Esophagus squamous epithelium (tissue), 5 donors: ENCODE data around the gene COG5. TPM values are rescaled to one million over a fixed set of nuclear protein-coding genes. Genes with fewer than 3 reads are reported as not detected.
"Not testable (repeated sequence)": the region's sequence is repeated elsewhere in the genome, so short reads cannot be mapped to it uniquely, and the experiment has no call there.

Experiments used
- DNase-seq: peaks from one replicate; lab custom pipeline; 2025; lab: John Stamatoyannopoulos, UW
- H3K27ac ChIP-seq, 4 donors: fragments of 200-600 bp; sonication (generic); one replicate each; pipeline ENCODE4 v1.5.1; 2016 to 2019; ENCODE audit warnings: mild to moderate bottlenecking in 1 of 4
- H3K27me3 ChIP-seq, 4 donors: fragments of 200-600 bp; sonication (generic); 1 replicate in 3 of 4; 2 replicates in 1 of 4; pipeline versions ENCODE4 v1.5.1 to v1.6.0; 2017 to 2021; ENCODE audit warnings: antibody characterized with exemption in 1 of 4
- H3K36me3 ChIP-seq, 3 donors: fragments of 200-600 bp; sonication (generic); one replicate each; pipeline ENCODE4 v1.5.1; 2016 to 2019
- H3K4me1 ChIP-seq, 3 donors: fragments of 200-600 bp; sonication (generic); one replicate each; pipeline ENCODE4 v1.5.1; 2017 to 2019
- H3K4me3 ChIP-seq, 4 donors: fragments of 200-600 bp; sonication (generic); 1 replicate in 3 of 4; 2 replicates in 1 of 4; pipeline ENCODE4 v1.5.1; 2016 to 2019; ENCODE audit warnings: mild to moderate bottlenecking in 2 of 4, moderate library complexity in 1 of 4
- H3K9me3 ChIP-seq, 3 donors: fragments of 200-600 bp; sonication (generic); one replicate each; pipeline ENCODE4 v1.5.1; 2016 to 2019
- POLR2A ChIP-seq, 4 donors: fragments of 450-650 bp; IDR thresholded peaks; one replicate each; pipeline ENCODE4 v1.6.1; 2017; ENCODE audit warnings: antibody characterized with exemption in 4 of 4, mild to moderate bottlenecking in 4 of 4, moderate library complexity in 3 of 4
- WGBS, 2 donors: methylation state at CpG; one replicate each; pipeline ENCODE4 v1.1.5; 2018; 5-methylcytosine and 5-hydroxymethylcytosine counted together
- intact Hi-C: fragments of 100-400 bp; cut with DNase I; formaldehyde crosslinking; loops from one replicate; pipeline ENCODE4 v1.15.0; 2022
- total RNA-seq, 4 donors: library from RNA; depleted of rRNA; stranded (reverse); fragments of >200 nt; gene quantifications; one replicate each; pipeline ENCODE4 v1.1.0, GENCODE V29; 2016
- TF ChIP-seq, protein P1 (sequence below), 6 experiments: fragments of 450-650 bp in 4 of 6; fragments of 200-600 bp in 2 of 6; sonication (generic) in 2 of 6; IDR thresholded peaks; one replicate each; pipeline ENCODE4 v1.5.1; 2016 to 2019; ENCODE audit warnings: antibody characterized with exemption in 6 of 6, mild to moderate bottlenecking in 4 of 6, moderate library complexity in 4 of 6
- donor health status: DM: yes; HTN: yes; CAD: no.

The COG5 gene
- total RNA-seq, 4 donors from 2014 or later = 24.4 to 30.0 (median 27.2) TPM

DNA sequence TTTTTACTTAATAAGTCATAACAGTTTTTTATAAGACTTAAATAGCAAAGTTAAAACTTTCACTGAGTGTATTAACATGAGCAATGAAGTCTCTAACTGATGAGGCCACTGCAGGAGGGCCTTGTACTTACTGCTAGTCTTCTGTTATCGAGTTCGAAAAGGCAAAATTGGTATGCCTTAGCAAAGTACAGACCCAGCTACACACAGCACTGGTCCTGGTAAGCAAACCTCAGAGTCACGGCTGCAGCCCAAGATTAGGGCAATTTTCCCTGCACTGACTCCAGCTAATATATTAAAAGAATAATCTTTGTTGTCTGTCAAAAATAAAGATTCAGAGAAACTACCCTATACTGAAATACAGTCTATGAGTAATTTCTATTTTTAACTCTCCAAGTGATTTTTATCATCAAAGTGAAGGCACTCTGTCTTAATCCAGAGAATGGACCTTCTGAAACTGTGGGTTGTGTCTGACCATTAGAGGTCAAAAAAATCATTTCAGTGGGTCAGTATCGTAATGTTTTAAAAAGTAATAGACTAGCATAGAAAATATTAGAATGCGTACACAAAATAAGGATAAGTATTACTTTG, 309.2 kb downstream of the COG5 start:
- H3K4me1 ChIP-seq = no peaks in the 10 kb centered on the region
- no peaks in the 10 kb centered on the region for H3K36me3 ChIP-seq
- no peak for DNase-seq
- intact Hi-C loops = no loop called here
- no peak overlapping the region for H3K4me3 ChIP-seq
- no peaks in the 10 kb centered on the region for H3K9me3 ChIP-seq
- 92 to 97% methylated on average over 5 of the region's 5 CpGs for WGBS, 2 donors
- no peak for TF ChIP-seq POLR2A (IDR thresholded peaks at IDR 0.05)
- TF ChIP-seq, protein P1, sequence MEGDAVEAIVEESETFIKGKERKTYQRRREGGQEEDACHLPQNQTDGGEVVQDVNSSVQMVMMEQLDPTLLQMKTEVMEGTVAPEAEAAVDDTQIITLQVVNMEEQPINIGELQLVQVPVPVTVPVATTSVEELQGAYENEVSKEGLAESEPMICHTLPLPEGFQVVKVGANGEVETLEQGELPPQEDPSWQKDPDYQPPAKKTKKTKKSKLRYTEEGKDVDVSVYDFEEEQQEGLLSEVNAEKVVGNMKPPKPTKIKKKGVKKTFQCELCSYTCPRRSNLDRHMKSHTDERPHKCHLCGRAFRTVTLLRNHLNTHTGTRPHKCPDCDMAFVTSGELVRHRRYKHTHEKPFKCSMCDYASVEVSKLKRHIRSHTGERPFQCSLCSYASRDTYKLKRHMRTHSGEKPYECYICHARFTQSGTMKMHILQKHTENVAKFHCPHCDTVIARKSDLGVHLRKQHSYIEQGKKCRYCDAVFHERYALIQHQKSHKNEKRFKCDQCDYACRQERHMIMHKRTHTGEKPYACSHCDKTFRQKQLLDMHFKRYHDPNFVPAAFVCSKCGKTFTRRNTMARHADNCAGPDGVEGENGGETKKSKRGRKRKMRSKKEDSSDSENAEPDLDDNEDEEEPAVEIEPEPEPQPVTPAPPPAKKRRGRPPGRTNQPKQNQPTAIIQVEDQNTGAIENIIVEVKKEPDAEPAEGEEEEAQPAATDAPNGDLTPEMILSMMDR (IDR thresholded peaks at IDR 0.05) = no peak
- H3K27ac ChIP-seq = no peak overlapping the region
- no peaks in the 10 kb centered on the region for H3K27me3 ChIP-seq

DNA sequence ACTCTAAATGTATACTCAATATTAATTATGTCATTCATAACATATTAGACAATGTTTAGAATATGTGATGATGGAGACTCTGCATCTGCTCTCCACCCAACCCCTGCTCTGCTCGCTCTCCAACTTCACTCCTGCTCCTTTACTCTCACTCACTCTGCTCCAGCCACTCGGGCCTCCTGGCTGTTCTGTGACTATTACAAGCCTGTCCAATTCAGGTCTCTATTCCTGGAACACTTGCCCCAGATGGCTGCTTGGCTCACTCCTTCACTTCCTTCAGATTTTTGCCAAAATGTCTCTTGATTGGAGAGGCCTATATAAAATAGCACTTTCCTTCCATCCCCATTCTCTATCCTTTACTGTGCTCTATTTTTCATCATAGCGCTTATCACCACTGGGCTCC, 310.1 kb downstream of the COG5 start:
- Histone ChIP-seq H3K36me3 (no peaks in the 10 kb centered on the region), H3K27me3 (no peaks in the 10 kb centered on the region), H3K27ac (no peak overlapping the region), H3K9me3 (no peaks in the 10 kb centered on the region), H3K4me1 (no peaks in the 10 kb centered on the region), H3K4me3 (no peak overlapping the region)
- no peak for DNase-seq
- WGBS, 2 donors = 84 to 88% methylated on average over 3 of the region's 3 CpGs
- intact Hi-C loops = no loop called here
- TF ChIP-seq, protein P1 (IDR thresholded peaks at IDR 0.05) = no peak
- TF ChIP-seq POLR2A (IDR thresholded peaks at IDR 0.05) = no peak

DNA sequence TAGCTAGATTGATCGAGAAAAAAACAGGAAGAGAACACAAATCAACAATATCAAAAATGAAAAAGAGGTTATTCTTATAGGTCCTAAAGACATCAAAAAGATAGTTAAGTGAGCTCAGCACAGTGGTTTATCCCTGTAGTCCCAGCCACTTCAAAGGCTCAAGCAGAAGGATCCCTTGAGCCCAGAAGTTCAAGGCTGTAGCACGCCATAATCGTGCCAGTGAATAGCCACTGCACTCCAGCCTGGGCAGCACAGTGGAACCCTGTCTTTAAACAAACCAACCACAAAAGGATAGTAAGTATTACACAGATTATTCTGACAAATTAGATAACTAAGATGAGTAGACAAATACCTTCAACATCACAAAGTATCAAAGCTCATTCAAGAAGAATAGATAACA, 311.8 kb downstream of the COG5 start:
- H3K27me3 ChIP-seq = no peaks in the 10 kb centered on the region

DNA sequence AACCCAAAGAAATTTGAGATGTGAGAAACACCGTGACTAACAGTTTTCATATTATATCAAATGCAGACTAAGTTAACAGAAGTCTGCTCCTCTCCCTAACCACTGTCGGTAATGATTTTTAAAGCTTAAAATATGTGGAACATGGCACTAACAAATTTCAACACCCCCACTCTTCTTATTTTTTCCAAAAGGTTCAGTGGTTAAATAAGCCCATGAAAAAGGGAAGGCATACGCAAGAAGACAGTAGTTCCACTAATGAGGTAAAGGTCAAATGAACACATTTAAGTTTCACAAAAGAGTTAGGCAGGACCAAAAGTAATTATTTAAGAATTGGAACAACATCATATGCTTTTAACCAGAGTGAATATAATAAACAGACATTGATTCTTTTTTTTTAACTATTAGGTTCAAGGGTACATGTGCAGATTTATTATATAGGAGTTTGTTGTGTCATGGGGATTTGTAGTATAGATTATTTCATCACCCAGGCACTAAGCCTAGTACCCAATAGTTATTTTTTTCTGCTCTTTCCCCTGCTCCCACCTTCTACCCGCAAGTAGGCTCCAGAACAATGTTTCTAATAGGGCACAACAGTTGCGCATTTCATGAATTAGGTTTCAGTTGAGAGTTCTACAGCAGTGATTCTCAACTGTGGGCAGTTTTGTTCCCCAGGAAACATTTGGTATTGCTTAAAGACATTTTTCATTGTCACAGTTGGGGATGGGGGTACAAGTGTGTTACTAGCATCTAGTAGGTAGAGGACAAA, 315.0 kb downstream of the COG5 start:
- intact Hi-C loops = no loop called here
- H3K4me1 ChIP-seq = no peaks in the 10 kb centered on the region
- WGBS, 2 donors = 94 to 95% methylated on average over 5 of the region's 5 CpGs
- H3K36me3 ChIP-seq = peaks cover 0 to 45% (median 0%) of the 10 kb centered on the region in 3 donors
- no peak for TF ChIP-seq POLR2A (IDR thresholded peaks at IDR 0.05)
- TF ChIP-seq, protein P1 (IDR thresholded peaks at IDR 0.05) = no peak
- no peaks in the 10 kb centered on the region for H3K27me3 ChIP-seq
- no peak overlapping the region for H3K27ac ChIP-seq
- H3K9me3 ChIP-seq = peaks cover 0 to 10% (median 6%) of the 10 kb centered on the region in 3 donors
- H3K4me3 ChIP-seq = no peak overlapping the region
- no peak for DNase-seq

More for the DNA sequence above, 311.8 kb downstream of the COG5 start:
- Histone ChIP-seq H3K4me1 (no peaks in the 10 kb centered on the region), H3K4me3 (no peak overlapping the region), H3K36me3 (peaks cover 0 to 15% (median 0%) of the 10 kb centered on the region in 3 donors), H3K9me3 (no peaks in the 10 kb centered on the region), H3K27ac (no peak overlapping the region)
- 81 to 96% methylated on average over 3 of the region's 3 CpGs for WGBS, 2 donors
- TF ChIP-seq, protein P1 (IDR thresholded peaks at IDR 0.05) = no peak
- no peak for TF ChIP-seq POLR2A (IDR thresholded peaks at IDR 0.05)
- DNase-seq = no peak
- intact Hi-C loops = no loop called here

DNA sequence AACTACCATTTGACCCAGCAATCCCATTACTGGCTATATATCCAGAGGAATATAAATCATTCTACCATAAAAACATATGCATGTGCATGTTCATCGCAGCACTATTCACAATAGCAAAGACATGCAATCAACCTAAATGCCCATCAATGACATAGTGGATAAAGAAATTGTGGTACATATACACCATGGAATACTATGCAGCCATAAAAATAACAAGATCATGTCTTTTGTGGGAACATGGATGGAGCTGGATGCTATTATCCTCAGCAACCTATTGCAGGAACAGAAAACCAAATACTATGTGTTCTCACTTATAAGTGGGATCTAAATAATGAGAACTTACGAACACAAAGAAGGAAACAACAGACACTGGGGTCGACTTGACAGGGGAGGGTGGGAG, 316.9 kb downstream of the COG5 start:
- H3K27me3 ChIP-seq, DNase-seq, H3K27ac ChIP-seq, H3K4me3 ChIP-seq, intact Hi-C loops, H3K4me1 ChIP-seq, H3K9me3 ChIP-seq: not testable (repeated sequence)
- 94 to 96% methylated on average over 3 of the region's 3 CpGs for WGBS, 2 donors
- H3K36me3 ChIP-seq = peaks cover 0 to 62% (median 0%) of the 10 kb centered on the region in 3 donors
